Activated naive CD8-positive, alpha-beta T cell (primary cell): ENCODE results near the gene MMP23B.
"Not testable (repeated sequence)": the region's sequence is repeated elsewhere in the genome, so short reads cannot be mapped to it uniquely, and the experiment has no call there.

Experiments used
- H3K27ac Mint-ChIP-seq: one replicate; pipeline ENCODE4 v1.8.0; 2021; ENCODE audit warnings: mixed read lengths
- H3K27me3 Mint-ChIP-seq: one replicate; pipeline ENCODE4 v1.8.0; 2021; ENCODE audit warnings: mixed read lengths
- H3K36me3 Mint-ChIP-seq: one replicate; pipeline ENCODE4 v1.8.0; 2021; ENCODE audit warnings: mixed read lengths
- H3K4me1 Mint-ChIP-seq: one replicate; pipeline ENCODE4 v1.8.0; 2021; ENCODE audit warnings: low read depth, mixed read lengths
- H3K4me3 Mint-ChIP-seq: one replicate; pipeline ENCODE4 v1.8.0; 2021; ENCODE audit warnings: mild to moderate bottlenecking, mixed read lengths
- H3K9me3 Mint-ChIP-seq: one replicate; pipeline ENCODE4 v1.8.0; 2021; ENCODE audit warnings: low read depth, mixed read lengths

MMP23B gene

DNA sequence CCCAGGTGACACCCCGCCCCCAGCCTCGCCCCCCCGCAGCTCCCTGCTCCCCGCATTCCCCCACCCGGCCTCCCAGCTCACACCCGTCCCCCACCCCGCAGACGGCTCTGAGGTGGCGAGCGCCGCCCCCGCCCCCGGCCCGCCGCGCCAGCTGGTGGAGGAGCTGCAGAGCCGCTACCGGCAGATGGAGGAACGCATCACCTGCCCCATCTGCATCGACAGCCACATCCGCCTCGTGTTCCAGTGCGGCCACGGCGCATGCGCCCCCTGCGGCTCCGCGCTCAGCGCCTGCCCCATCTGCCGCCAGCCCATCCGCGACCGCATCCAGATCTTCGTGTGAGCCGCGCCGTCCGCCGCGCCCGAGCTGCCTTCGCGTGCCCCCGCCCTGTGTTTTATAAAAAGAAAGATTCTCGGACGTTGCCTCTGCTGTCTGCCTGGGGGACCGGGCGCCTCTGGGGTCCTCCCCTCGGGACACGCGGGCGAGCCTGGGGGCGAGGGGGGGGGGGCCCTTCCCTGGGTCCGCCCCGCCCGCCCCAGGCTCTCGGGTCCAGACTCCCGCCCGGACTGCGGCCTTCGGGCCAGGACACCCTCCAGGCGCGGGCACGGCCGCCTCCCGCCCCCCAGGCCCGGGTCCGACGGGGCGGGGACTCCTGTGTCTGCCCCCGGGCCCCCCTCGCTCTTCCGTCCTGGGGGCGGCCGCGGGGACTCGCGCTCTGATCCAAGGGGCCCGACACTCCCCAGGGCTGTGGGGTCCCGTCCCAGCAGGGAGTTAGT, 1.6 kb upstream of the MMP23B start:
- no peaks in the 10 kb centered on the region for H3K9me3 Mint-ChIP-seq
- peak overlapping the region; percentile 89 for H3K4me3 Mint-ChIP-seq
- H3K27ac Mint-ChIP-seq: peak overlapping the region; percentile 91
- H3K27me3 Mint-ChIP-seq: no peaks in the 10 kb centered on the region
- H3K36me3 Mint-ChIP-seq: no peaks in the 10 kb centered on the region
- peaks cover 4% of the 10 kb centered on the region for H3K4me1 Mint-ChIP-seq

DNA sequence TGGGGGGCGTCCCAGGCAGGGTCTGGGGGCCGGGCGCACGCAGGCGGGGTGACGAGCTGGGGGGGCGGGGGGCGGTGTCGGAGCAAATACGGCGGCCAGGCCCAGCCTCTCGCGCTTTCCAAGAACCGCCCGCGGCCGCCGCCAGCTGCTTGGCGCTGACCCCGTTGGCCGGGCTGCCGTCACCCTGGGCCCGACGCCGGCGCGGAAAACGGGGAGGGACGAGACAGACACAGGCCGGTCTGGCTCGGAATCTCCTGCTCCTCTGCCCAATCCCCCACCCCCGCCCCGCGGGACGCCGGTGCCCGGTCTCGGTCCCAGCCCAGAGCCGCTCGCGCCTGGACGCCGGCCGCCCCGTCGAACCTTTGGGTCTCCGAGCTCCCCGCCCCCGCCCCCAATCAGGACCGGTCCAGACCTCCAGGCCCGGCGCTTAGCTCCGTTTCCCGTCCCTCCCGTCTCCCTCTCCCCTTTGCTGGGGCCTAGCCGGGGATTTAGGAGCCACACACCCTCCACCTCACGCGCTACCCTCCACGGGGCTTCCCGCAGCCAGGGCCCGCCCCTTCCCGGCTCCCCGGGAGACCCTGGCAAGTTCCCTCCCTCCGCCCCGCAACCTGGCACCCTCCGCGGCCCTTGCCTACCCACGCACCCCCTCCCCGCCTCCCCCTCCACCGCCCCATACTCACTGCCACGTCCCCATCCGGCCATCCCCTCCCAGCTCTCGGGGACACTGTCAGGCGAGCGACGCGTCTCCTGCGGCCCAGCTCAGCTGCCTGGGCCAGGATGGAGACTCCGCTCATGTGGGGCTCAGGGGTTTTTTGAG, 800 bp upstream of the MMP23B start:
- H3K9me3 Mint-ChIP-seq: no peaks in the 10 kb centered on the region
- H3K4me1 Mint-ChIP-seq: peaks cover 4% of the 10 kb centered on the region
- H3K27ac Mint-ChIP-seq: no peak overlapping the region
- peak overlapping the region; percentile 72 for H3K4me3 Mint-ChIP-seq
- no peaks in the 10 kb centered on the region for H3K36me3 Mint-ChIP-seq
- no peaks in the 10 kb centered on the region for H3K27me3 Mint-ChIP-seq

DNA sequence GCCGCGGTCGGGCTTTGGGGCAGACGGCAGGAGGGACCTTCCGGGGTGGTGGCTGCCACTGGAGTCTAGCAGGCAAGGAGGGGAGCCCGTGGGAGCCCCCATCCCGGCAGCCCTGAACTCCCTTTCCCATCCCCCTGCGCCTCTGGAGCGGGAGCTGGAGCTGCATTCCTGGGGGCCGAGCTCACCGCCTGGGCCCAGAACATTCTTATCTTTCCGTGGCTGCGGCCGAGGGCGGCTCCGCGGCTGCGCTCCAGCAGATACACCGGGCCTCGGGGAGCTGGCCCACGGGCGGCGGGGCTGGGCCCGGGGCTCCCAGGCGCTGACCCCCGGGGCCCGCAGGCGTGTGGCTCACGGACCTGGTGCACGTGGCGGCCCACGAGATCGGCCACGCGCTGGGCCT, 1.4 kb downstream of the MMP23B start:
- H3K9me3 Mint-ChIP-seq, H3K27me3 Mint-ChIP-seq, H3K4me3 Mint-ChIP-seq, H3K36me3 Mint-ChIP-seq, H3K4me1 Mint-ChIP-seq, H3K27ac Mint-ChIP-seq: not testable (repeated sequence)

GRCh38 chr1:1634613-1635012, 2.6 kb downstream of the MMP23B start:
- H3K36me3 Mint-ChIP-seq, H3K9me3 Mint-ChIP-seq, H3K4me1 Mint-ChIP-seq, H3K4me3 Mint-ChIP-seq, H3K27ac Mint-ChIP-seq, H3K27me3 Mint-ChIP-seq: not testable (repeated sequence)

- H3K4me1 Mint-ChIP-seq, H3K9me3 Mint-ChIP-seq, H3K4me3 Mint-ChIP-seq, H3K27me3 Mint-ChIP-seq, H3K36me3 Mint-ChIP-seq, H3K27ac Mint-ChIP-seq: not testable (repeated sequence)
Observed at GRCh38 chr1:1636621-1637478, 4.9 kb downstream of the MMP23B start.

DNA sequence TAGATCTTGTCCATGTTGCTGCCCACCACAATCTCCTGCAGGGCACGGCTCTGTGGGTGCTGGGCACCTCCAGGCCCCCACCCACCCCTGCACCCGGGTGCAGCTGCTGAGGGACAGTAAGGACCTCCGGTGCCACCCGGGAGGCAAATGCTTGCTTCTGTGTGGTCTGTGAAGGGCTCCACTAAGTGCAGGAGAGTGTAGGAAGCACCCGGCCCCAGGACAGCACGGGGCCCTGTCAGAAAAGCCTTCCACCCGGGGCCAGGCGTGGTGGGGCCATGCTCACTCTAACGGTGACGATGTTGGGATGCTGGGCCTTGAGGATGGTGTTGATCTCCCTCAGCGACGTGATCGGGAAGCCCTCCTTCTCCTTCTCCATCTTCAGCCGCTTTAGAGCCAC, 5.5 kb downstream of the MMP23B start:
- not testable (repeated sequence) for H3K36me3 Mint-ChIP-seq, H3K27me3 Mint-ChIP-seq, H3K4me1 Mint-ChIP-seq, H3K9me3 Mint-ChIP-seq, H3K27ac Mint-ChIP-seq, H3K4me3 Mint-ChIP-seq

- not testable (repeated sequence) for H3K9me3 Mint-ChIP-seq, H3K27me3 Mint-ChIP-seq, H3K4me1 Mint-ChIP-seq, H3K27ac Mint-ChIP-seq, H3K36me3 Mint-ChIP-seq, H3K4me3 Mint-ChIP-seq
Observed at GRCh38 chr1:1638528-1638927, 6.6 kb downstream of the MMP23B start.

DNA sequence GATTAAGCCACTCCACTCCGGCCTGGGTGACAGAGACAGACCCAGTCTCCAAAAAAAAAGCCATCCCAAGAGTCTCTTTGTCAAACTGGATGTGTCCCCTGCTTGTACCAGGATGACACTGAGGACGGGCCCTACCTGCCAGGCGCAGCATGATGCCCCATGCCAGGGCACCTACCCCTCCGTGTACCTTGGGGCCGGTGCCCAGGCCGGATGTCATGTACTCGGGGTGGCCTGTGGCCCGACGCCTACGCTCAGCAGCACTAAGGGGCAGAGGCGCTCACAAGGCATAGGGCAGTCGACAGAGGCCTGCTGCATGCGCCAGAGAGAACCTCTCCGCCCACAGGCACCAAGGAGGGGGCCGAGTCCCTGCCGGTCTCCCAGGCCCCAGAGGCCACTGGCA, 7.4 kb downstream of the MMP23B start:
- not testable (repeated sequence) for H3K36me3 Mint-ChIP-seq, H3K4me3 Mint-ChIP-seq, H3K27me3 Mint-ChIP-seq, H3K9me3 Mint-ChIP-seq, H3K4me1 Mint-ChIP-seq, H3K27ac Mint-ChIP-seq

- not testable (repeated sequence) for H3K36me3 Mint-ChIP-seq, H3K4me3 Mint-ChIP-seq, H3K27ac Mint-ChIP-seq
Observed at GRCh38 chr1:1640081-1640480, 8.1 kb downstream of the MMP23B start.

GRCh38 chr1:1640711-1641461, 8.9 kb downstream of the MMP23B start:
- not testable (repeated sequence) for H3K4me3 Mint-ChIP-seq, H3K27me3 Mint-ChIP-seq, H3K4me1 Mint-ChIP-seq, H3K27ac Mint-ChIP-seq, H3K36me3 Mint-ChIP-seq, H3K9me3 Mint-ChIP-seq

More at GRCh38 chr1:1640081-1640480, 8.1 kb downstream of the MMP23B start:
- not testable (repeated sequence) for H3K9me3 Mint-ChIP-seq, H3K4me1 Mint-ChIP-seq, H3K27me3 Mint-ChIP-seq

DNA sequence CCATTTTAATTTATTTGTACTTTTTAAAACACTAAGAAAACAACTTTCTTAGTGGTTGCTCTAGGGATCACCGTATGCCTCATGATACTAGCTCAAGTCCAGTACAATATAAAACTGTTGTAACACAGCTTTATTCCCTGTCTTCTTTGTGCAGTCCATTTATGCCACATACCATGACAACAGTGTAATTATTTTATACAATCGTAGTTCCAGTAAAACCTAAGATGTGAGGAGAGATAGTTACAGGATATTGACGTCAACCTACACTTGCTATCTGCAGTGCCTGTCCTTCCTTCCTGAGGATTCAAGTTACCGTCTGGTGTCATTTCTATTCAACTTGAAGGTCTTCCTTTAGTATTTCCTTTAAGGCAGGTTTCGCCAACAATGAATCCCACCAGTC, 14.4 kb downstream of the MMP23B start:
- not testable (repeated sequence) for H3K27ac Mint-ChIP-seq, H3K36me3 Mint-ChIP-seq

GRCh38 chr1:1647567-1648241, 15.7 kb downstream of the MMP23B start:
- H3K9me3 Mint-ChIP-seq, H3K36me3 Mint-ChIP-seq, H3K4me3 Mint-ChIP-seq, H3K4me1 Mint-ChIP-seq, H3K27me3 Mint-ChIP-seq: not testable (repeated sequence)
- peak overlapping the region; percentile 41 for H3K27ac Mint-ChIP-seq

More for the DNA sequence above, 14.4 kb downstream of the MMP23B start:
- H3K4me3 Mint-ChIP-seq, H3K9me3 Mint-ChIP-seq, H3K4me1 Mint-ChIP-seq, H3K27me3 Mint-ChIP-seq: not testable (repeated sequence)

DNA sequence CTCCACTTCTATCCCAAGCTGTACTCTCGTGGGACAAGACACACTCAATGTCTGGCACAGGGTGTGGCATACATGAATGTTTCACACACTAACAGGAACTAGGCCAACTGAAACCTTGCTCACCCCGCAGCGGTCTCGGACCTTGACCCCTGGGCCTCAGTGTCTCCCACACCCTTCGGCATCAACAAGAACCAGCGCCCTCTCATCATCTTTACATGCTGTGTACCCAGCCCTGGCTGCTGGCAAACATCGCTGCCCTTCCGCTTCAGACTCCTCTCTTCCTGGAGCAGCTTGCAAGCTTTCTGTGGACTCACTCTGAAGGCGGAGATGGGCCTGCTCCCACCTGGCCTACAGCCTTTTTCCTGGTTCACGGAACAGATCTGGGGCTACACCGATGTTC, 16.3 kb downstream of the MMP23B start:
- H3K4me3 Mint-ChIP-seq, H3K36me3 Mint-ChIP-seq, H3K27me3 Mint-ChIP-seq, H3K4me1 Mint-ChIP-seq, H3K27ac Mint-ChIP-seq, H3K9me3 Mint-ChIP-seq: not testable (repeated sequence)
